ENCODE results near the gene CLDN7.

CLDN7 gene

DNA sequence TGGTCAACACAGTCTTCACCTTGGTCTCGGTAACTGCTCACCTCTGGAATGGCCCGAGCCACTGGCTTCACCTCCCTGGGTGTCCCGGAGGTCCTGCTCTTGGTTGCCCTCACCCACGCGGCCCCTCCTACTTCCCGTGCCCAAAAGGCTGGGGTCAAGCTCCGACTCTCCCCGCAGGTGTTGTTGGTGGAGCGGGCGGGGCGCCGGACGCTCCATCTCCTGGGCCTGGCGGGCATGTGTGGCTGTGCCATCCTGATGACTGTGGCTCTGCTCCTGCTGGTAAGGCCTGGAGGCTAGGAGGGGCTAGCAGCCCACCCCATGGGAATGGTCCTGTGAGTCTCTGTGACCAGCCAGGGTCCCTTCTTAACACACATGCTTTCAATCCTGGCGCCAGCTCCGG lies 22.6 kb upstream of the CLDN7 start:
- TF ChIP-seq CTCF (IDR thresholded peaks at IDR 0.05; ENCODE audit: insufficient read depth, missing control alignments): no peak
- peak; percentile 13 for DNase-seq (ENCODE audit: insufficient read length, low spot score)

DNA sequence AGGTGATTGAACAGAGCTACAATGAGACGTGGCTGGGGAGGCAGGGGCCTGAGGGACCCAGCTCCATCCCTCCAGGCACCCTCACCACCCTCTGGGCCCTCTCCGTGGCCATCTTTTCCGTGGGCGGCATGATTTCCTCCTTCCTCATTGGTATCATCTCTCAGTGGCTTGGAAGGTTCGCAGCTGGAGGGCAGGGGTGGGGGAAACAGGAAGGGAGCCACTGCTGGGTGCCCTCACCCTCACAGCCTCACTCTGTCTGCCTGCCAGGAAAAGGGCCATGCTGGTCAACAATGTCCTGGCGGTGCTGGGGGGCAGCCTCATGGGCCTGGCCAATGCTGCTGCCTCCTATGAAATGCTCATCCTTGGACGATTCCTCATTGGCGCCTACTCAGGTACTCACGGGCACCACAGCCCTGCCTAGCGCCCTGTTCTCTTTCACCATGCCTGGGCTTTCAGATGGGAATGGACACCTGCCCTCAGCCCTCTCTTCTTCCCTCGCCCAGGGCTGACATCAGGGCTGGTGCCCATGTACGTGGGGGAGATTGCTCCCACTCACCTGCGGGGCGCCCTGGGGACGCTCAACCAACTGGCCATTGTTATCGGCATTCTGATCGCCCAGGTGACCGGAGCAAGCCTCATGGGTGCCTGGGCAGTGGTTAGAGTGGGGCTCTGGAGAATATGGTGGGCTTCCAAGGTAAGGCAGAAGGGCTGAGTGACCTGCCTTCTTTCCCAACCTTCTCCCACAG lies 21.4 kb upstream of the CLDN7 start:
- no peak for FAIRE-seq
- TF ChIP-seq CTCF (IDR thresholded peaks at IDR 0.05; ENCODE audit: insufficient read depth, missing control alignments): no peak
- DNase-seq (ENCODE audit: insufficient read length, low spot score): peak; percentile 15

More for the DNA sequence above, 22.6 kb upstream of the CLDN7 start:
- FAIRE-seq: no peak

DNA sequence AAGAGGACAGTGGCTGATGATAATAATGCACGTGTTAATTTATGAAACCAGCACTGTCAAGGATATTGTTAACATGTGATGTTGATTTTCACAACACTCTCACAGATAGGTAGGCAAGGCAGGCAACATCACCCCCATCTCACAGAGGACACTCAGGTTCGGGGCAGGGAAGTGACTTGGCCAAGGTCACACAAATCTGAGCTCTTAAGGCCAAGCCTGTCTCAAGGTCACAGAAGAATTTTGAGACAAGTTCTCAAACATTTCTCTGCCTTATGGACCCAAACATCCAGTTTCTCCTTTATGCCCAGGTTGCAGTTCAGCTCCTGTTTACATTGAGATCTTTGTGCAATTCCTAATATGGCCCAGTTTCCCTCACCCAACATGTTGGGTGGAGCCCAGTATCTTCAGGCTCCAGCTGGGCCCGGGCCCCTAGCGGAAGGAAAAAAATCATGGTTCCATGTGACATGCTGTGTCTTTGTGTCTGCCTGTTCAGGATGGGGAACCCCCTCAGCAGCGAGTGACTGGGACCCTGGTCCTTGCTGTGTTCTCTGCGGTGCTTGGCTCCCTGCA lies 20.6 kb upstream of the CLDN7 start:
- FAIRE-seq: no peak
- TF ChIP-seq CTCF (IDR thresholded peaks at IDR 0.05; ENCODE audit: insufficient read depth, missing control alignments): no peak
- DNase-seq (ENCODE audit: insufficient read length, low spot score): peak; percentile 12

GRCh38 chr17:7281953-7282751 lies 19.9 kb upstream of the CLDN7 start:
- no peak for FAIRE-seq
- no peak for TF ChIP-seq CTCF (IDR thresholded peaks at IDR 0.05; ENCODE audit: insufficient read depth, missing control alignments)
- peak; percentile 47 for DNase-seq (ENCODE audit: insufficient read length, low spot score)

DNA sequence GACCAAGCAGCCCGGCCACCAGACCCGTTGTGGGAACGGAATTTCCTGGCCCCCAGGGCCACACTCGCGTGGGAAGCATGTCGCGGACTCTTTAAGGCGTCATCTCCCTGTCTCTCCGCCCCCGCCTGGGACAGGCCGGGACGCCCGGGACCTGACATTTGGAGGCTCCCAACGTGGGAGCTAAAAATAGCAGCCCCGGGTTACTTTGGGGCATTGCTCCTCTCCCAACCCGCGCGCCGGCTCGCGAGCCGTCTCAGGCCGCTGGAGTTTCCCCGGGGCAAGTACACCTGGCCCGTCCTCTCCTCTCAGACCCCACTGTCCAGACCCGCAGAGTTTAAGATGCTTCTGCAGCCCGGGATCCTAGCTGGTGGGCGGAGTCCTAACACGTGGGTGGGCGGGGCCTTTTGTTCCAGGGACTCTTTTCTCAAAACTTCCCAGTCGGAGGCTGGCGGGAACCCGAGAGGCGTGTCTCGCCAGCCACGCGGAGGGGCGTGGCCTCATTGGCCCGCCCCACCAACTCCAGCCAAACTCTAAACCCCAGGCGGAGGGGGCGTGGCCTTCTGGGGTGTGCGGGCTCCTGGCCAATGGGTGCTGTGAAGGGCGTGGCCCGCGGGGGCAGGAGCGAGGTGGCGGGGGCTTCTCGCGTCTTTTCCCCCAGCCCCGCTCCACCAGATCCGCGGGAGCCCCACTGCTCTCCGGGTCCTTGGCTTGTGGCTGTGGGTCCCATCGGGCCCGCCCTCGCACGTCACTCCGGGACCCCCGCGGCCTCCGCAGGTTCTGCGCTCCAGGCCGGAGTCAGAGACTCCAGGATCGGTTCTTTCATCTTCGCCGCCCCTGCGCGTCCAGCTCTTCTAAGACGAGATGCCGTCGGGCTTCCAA lies 19.0 kb upstream of the CLDN7 start, which contains the start of gene SLC2A4:
TSS of gene SLC2A4 (plus strand) at position 645 of the 879 bp plus-strand sequence. CDS start at position 862, 217 bp downstream.
- peak; percentile 99 for DNase-seq (ENCODE audit: insufficient read length, low spot score)
- TF ChIP-seq CTCF (IDR thresholded peaks at IDR 0.05; ENCODE audit: insufficient read depth, missing control alignments): no peak
- no peak for FAIRE-seq

- peak; percentile 74 for DNase-seq (ENCODE audit: insufficient read length, low spot score)
- FAIRE-seq: no peak
- TF ChIP-seq CTCF (IDR thresholded peaks at IDR 0.05; ENCODE audit: insufficient read depth, missing control alignments): peak; percentile 47
These were observed 18.3 kb upstream of the CLDN7 start for GRCh38 chr17:7280519-7281073.
